Activated CD8-positive, alpha-beta memory T cell treated with anti-CD3 and anti-CD28 coated beads for 48 hours (primary cell): ENCODE measurements around the gene NPC2.

Experiments
- DNase-seq, 3 experiments: peaks; one replicate each; pipeline ENCODE4 v3.0.0-alpha.2; 2020; ENCODE audit warnings: low read depth in 2 of 3, low spot score in 2 of 3

The NPC2 gene

GRCh38 chr14:74503291-74503937 lies 10.3 kb upstream of the NPC2 start:
- no peak for DNase-seq

GRCh38 chr14:74502236-74503019 lies 9.3 kb upstream of the NPC2 start:
- no peak for DNase-seq

- DNase-seq: no peak
Observed at GRCh38 chr14:74501691-74502090, 8.6 kb upstream of the NPC2 start.

- no peak for DNase-seq
Observed at GRCh38 chr14:74501135-74501614, 8.1 kb upstream of the NPC2 start.

- DNase-seq: no peak
Observed at GRCh38 chr14:74500417-74501134, 7.5 kb upstream of the NPC2 start.

GRCh38 chr14:74495356-74495755 lies 2.3 kb upstream of the NPC2 start:
- DNase-seq: no peak

- DNase-seq: peak; percentile 97 to 99 (median 97)
Observed at GRCh38 chr14:74493343-74494261, 497 bp upstream of the NPC2 start, which contains the start of gene ISCA2. Gene ISCA2, plus strand, starts transcription at chr14:74493765. Its CDS starts 10 bp downstream, at chr14:74493775.

GRCh38 chr14:74491956-74492775 lies 939 bp downstream of the NPC2 start:
- no peak for DNase-seq

GRCh38 chr14:74490486-74490885 lies 2.6 kb downstream of the NPC2 start:
- DNase-seq: no peak

- no peak for DNase-seq
Observed at GRCh38 chr14:74488786-74489397, 4.2 kb downstream of the NPC2 start.

GRCh38 chr14:74486164-74486563 lies 6.9 kb downstream of the NPC2 start:
- DNase-seq: no peak

- no peak for DNase-seq
Observed at GRCh38 chr14:74483321-74483720, 9.8 kb downstream of the NPC2 start.

GRCh38 chr14:74482571-74482970 lies 10.5 kb downstream of the NPC2 start:
- no peak for DNase-seq

- no peak for DNase-seq
Observed at GRCh38 chr14:74480046-74480445, 13.1 kb downstream of the NPC2 start.

GRCh38 chr14:74478996-74479635 lies 14.0 kb downstream of the NPC2 start:
- no peak for DNase-seq

GRCh38 chr14:74476607-74477006 lies 16.5 kb downstream of the NPC2 start:
- DNase-seq: no peak

- no peak for DNase-seq
Observed at GRCh38 chr14:74476107-74476506, 17.0 kb downstream of the NPC2 start.

- no peak for DNase-seq
Observed at GRCh38 chr14:74475678-74476077, 17.4 kb downstream of the NPC2 start.

GRCh38 chr14:74474376-74474775 lies 18.7 kb downstream of the NPC2 start:
- no peak for DNase-seq
